Fibroblast of skin of back (primary cell): ENCODE data around the gene PLCXD3. TPM values are rescaled to one million over a fixed set of nuclear protein-coding genes. Genes with fewer than 3 reads are reported as not detected.
"Not testable (repeated sequence)": the region's sequence is repeated elsewhere in the genome, so short reads cannot be mapped to it uniquely, and the experiment has no call there.

Experiments
- DNase-seq: peaks from one replicate; pipeline ENCODE4 v3.0.0-alpha.2; 2013
- polyA plus RNA-seq, 2 experiments: library from polyadenylated mRNA; unstranded; fragments of 120-200 nt; gene quantifications; one replicate each; pipeline ENCODE4 v1.2.1, GENCODE V29; 2013; ENCODE audit not compliant: insufficient read length in 2 of 2

Gene PLCXD3
- polyA plus RNA-seq (2013, experiment 1 of 2; ENCODE audit: insufficient read length) = not detected
- not detected for polyA plus RNA-seq (2013, experiment 2 of 2; ENCODE audit: insufficient read length)

DNA sequence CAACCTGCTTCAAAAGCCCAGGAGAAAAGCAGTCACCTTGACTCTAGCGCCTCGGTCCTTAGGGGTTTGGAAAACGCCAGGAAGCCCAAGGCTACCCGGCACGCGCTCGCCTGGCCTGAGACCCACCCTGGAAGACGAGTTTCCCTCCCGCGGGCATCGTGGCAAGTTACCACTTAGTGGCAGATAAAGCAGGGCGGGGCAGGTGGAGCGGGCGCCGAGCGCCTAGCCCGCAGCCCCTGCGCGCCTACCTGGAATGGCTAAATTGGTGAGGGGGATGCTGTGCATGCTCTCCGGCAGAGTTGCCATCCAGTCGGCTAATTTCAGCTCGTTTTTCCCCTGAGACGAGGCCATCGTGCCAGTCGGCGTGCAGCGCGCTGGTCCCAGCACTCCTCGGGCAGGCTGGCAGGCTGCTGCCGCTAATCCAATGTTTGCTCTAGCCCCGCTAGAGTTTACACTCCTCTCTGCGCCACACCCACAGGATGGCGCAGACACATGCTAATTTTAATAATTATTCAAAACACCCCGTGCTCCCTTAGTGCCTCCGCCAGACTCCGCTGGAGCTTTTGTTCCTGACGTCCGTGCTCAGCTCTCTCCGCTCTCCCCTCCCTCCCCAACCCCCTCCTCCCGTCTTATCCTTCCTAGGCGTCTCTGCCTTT is at the start of gene PLCXD3:
TSS of gene PLCXD3 (minus strand) at position 426 of the 656 bp plus-strand sequence. CDS start at position 351, 75 bp downstream.
- no peak for DNase-seq

- no peak for DNase-seq
These were observed 48.8 kb upstream of the PLCXD3 start for GRCh38 chr5:41559184-41559583.

- no peak for DNase-seq
These were observed 47.9 kb upstream of the PLCXD3 start for GRCh38 chr5:41558295-41558694.

GRCh38 chr5:41547991-41548390 is 37.6 kb upstream of the PLCXD3 start:
- no peak for DNase-seq

GRCh38 chr5:41542183-41542582 is 31.8 kb upstream of the PLCXD3 start:
- no peak for DNase-seq

GRCh38 chr5:41539454-41539853 is 29.1 kb upstream of the PLCXD3 start:
- DNase-seq = no peak

DNA sequence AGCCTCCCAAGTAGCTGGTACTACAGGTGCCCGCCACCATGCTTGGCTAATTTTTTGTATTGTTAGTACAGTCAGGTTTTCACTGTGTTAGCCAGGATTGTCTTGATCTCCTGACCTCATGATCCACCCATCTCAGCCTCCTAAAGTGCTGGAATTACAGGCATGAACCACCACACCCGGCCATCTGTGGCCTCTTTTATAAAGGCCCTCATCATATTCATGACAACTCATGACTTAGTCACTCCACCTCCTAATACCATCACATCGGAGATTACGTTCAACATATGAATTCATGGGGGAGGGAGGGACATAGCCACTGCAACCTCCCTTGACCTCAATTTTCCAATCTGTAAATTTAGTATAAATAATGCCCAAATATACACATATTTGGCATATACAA is 27.2 kb upstream of the PLCXD3 start:
- DNase-seq = no peak

- no peak for DNase-seq
These were observed 22.1 kb upstream of the PLCXD3 start for GRCh38 chr5:41532485-41532884.

GRCh38 chr5:41527201-41527779 is 16.9 kb upstream of the PLCXD3 start:
- DNase-seq = peak; percentile 81

- DNase-seq = no peak
These were observed 16.3 kb upstream of the PLCXD3 start for GRCh38 chr5:41526699-41527098.

GRCh38 chr5:41524174-41524573 is 13.8 kb upstream of the PLCXD3 start:
- no peak for DNase-seq

DNA sequence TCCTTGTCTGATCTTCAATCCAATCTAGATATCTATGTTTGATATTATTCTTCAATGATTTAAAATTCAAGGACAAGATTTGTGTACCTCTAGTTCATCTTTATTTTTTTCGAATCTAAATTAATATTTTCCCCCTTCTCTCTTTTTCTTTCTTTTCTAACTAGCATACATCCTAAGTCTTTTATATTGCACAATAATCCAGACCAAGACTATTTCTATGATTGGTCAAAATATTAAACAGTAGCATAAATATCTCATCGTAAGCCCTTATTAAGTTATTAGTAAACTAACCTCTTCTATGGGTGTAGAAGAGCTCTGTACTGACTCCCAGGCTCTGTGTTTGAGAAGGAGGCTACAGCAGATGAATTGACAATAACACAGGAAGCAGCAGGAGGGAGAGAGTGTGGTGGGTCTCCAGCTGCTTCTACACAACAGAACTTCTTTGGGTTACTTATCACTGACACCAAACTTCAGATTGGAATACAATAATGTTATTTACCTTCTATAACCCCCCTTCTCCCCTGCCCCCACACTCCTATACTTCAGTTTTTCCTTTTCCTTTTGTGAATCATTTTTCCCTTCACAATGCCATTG is 11.9 kb upstream of the PLCXD3 start:
- DNase-seq = no peak

DNA sequence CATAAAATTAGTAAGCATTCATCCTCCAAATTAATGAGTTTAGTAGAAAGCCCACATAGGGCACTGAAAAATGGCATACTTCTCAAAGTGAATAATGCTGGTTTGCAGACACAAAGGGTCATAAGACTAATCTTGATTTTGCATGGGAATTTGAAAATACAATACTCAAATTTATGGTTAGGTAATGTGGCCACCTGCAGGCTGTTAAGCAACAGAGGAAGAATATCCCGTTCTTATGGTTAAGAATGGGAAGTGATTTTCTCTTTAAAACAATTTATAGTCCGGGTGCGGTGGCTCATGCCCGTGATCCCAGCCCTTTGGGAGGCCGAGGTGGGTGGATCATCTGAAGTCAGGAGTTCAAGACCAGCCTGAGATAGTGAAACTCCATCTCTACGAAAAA is 9.4 kb upstream of the PLCXD3 start:
- no peak for DNase-seq

DNA sequence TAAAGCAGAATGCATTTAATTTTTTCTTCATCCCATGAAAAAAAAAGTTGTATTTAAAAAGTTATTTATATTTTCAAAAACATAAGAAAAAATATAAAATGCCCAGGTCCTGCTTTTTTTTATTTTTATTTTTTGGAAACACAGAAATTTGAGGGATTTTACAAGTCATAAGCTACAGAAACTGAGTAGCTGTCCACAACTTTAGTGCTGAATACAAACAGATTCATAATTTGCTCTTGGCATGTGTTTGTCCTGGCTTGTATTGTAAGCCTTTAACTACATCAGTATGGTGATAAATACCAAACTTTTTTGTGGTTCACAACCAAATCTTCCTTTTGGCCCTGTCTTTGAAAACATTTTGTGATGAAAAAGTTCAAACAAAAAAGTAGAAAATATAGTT is 7.5 kb upstream of the PLCXD3 start:
- DNase-seq = no peak

- no peak for DNase-seq
These were observed 840 bp upstream of the PLCXD3 start for GRCh38 chr5:41511241-41511640.

DNA sequence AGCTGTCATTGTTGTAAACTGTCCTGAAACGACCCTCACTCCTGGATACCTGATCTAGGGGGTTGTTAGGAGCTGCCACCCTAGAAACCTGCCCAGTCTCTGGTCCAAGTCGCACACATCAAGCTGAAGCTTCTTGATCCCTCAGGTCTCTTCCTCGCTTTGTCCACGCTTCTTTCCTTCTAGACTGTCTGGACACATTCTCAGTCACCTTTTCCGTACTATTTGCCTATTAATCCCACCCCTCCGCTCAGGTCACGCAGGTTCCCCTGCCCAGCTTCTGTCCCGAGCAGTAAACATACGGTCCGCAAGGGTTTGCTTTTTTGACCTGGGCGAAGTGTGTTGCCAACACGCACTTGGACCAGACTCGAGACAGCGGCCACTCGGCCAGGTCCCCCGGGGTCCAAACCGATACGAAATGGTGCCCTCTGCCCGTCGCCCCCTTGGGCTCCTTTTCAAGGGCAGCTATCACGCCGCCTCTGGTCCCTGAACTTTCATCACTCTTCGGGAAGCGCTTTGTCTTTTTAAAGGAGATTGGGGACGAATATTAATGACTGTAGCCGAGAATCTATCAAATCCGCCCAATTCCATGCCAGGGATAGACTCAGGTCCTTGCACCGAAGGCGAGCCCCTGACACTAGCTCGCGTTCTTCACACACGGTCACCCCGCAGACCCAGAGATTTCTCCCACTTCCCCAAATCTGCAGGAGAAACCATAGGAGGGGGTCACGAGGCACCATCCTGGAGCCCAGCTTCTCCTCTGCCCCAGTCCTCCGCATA is 814 bp downstream of the PLCXD3 start:
- no peak for DNase-seq

GRCh38 chr5:41508696-41509398 is 1.6 kb downstream of the PLCXD3 start:
- DNase-seq = no peak

DNA sequence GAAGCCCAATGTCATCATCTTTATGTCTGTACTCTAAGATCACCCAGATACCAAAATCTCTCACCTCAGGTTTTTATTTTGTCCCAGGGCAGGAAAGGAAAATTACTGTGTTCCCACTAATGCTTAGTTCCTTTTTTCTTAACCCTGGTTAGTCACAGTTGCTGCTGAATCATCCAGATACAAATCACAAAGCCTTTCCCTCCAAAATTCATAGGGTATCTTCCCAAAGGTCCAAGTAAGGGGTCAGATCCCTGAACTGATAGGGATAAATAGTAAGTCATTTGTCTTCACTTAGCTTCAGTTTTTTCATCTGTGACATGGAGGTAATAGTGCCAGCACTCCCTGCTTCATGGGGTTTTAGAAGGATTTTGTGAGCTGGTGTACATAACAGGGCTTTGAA is 2.2 kb downstream of the PLCXD3 start:
- no peak for DNase-seq

- DNase-seq = no peak
These were observed 2.9 kb downstream of the PLCXD3 start for GRCh38 chr5:41507501-41507900.

- no peak for DNase-seq
These were observed 6.5 kb downstream of the PLCXD3 start for GRCh38 chr5:41503860-41504259.

DNA sequence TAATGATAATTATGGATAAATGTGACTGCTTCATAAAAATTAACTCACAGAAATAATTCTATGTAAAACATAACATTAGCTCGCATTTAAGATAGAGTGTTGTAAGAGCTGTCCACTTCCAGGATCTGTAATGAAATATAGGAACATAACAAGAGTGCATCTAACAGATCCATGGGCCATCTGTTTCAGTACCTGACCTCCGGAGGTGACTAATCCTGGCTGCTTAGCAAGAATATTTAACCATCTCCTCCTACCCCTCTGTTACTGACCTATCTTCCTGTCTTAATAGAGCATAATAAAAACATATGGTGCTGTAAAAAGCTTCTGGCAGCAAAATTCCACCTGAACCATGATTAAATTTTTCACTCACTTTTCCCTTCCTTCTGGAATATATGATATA is 7.1 kb downstream of the PLCXD3 start:
- DNase-seq = no peak

DNA sequence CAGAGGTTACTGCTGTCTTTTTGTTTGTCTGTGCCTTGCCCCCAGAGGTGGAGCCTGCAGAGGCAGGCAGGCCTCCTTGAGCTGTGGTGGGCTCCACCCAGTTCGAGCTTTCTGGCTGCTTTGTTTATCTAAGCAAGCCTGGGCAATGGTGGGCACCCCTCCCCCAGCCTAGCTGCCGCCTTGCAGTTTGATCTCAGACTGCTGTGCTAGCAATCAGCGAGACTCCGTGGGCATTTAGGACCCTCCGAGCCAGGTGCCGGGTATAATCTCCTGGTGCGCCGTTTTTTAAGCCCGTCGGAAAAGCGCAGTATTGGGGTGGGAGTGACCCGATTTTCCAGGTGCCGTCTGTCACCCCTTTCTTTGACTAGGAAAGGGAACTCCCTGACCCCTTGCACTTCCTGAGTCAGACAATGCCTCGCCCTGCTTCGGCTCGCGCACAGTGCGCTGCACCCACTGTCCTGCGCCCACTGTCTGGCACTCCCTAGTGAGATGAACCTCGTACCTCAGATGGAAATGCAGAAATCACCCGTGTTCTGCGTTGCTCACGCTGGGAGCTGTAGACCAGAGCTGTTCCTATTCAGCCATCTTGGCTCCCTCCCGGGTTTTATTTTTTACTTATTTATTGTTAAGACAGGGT is 16.8 kb downstream of the PLCXD3 start:
- not testable (repeated sequence) for DNase-seq
